NCI-H345 treated with DMSO at 0.1 percent for 48 hours (cell line): ENCODE results near the gene PRUNE2.

Experiments used
- DNase-seq: peaks from one replicate; lab custom pipeline; 2025; ENCODE audit not compliant: unreplicated experiment; lab: John Stamatoyannopoulos, UW

The PRUNE2 gene

DNA sequence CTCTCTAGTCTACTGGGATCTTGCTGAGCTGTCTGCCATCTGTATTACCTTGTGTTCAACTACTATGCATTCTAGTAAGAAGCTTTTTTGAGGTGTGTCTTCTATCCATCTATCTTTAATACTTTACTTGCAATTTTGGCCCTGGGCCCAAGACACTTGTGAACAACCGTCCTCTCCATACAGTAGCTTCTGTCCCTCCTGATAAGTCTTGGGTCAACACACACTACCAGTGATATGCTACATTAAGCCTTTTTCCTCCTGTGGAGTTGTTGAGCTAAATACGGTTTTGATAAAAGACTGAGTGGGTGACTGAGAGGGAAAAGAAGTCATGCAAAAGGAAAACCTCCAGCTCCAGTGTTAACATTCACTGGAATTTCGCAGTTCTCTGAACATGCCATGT lies 275.0 kb downstream of the PRUNE2 start:
- no peak for DNase-seq

DNA sequence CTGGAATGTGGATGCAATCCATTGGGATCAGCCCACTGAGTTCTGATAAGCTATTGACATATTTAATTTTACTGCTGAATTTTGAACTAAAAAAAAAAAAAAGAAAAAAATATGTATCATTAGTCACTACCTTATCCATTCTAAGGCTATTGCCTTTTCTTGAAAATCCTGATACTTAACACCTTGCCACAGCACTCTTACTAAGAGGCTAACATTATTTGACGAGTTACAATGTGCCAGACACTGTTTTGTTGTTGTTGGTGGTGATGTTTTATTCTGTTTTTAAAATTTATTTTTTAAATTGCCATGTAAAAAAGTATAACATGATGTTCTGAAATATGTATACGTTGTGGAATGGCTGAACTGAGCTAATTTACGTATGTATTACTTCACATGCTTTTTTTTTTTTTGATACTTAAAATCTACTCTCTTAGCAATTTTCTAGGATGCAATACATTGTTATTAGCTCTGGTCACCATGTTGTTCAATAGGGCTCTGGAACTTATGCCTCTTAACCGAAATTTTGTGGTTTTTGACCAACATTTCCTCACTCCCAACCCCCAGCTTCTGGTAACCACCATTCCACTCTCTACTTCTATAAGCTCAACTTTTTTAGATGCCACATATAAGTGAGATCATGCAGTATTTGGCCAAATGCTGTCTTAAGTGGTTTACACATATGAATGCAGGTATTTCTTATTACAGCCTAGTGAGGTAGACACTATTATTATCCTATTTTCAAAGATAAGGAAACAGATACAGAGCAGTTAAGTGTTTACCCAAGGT lies 276.5 kb downstream of the PRUNE2 start:
- no peak for DNase-seq

DNA sequence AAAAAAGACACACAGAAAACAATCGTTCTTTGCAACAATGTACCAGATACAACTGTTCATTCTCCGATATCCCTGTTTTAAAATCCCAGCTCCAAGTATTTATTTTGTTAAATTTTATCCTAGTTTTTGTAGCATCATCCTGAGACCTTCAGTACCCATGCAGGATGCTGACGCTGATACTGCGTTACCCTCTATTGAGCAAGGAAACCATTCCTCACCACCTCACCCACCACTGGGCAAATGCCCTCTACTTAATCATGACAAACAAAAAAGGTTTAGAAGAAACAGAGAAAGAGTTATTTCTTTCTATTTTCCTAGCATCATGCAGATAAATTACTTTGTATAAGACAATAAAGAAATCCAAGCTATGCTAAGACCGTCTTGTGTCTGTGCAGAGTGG lies 277.8 kb downstream of the PRUNE2 start:
- DNase-seq: no peak

DNA sequence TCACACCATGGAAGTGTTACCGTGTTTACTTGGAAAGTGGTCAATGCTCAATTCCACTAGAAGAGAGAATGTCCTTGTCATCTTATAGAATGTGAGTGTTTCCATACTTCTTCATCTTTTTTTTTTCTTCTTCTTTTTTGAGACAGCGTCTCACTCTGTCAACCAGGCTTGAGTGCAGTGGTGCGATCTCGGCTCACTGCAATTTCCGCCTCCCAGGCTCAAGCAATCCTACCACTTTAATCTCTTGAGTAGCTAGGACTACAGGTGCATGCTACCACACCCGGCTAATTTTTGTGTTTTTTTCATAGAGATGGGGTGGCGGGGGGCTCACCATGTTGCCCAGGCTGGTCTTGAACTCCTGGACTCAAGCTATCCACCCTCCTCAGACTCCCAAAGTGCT lies 278.9 kb downstream of the PRUNE2 start:
- DNase-seq: no peak

DNA sequence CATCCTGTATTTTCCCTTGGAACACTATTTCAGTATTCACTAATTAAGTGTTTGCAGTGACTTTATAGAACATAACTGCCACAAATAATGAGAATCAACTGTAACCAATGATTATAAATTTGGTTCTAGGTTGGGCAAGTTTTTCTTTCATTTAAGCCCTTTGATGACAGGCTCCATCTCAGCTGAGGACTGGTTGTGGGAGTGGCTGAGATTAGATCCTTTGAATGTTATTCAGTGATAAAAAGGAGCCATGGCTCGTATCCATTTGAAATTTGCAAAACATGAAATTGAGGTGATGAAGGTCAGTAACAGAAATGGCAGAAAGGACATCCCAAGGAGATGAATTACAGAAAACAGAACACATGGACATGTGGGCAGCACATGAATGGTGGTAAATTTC lies 279.8 kb downstream of the PRUNE2 start:
- DNase-seq: no peak

DNA sequence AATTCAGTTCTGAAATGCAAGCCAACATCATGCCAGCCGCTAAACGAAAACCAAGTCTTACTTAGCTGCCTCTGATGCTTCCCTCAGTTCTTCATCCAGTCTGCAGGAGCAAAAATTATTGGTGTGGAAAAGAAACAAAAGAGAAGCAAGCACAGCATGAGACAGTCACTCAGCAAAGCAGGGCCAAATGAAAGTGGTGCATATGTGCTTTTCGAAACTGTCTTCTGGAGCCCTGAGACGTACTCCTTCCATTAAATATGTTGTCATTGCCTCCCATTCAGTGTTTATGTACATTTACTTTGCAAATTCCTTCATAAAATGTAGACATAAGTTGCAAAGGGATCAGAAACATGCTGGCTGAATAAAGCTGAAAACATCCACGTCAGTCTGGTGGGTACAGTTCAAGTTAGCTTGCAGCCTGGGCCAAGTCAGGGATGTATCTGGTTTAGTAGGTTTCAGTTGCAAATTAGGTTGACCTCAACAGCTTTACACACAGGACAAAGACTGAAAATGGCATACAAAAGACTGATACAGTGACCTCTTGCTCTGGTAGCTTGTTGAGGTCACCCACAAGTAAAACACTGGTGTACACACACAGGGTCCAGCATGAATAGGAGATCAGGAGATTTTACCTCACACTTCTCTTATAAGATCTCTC lies 281.4 kb downstream of the PRUNE2 start:
- no peak for DNase-seq

DNA sequence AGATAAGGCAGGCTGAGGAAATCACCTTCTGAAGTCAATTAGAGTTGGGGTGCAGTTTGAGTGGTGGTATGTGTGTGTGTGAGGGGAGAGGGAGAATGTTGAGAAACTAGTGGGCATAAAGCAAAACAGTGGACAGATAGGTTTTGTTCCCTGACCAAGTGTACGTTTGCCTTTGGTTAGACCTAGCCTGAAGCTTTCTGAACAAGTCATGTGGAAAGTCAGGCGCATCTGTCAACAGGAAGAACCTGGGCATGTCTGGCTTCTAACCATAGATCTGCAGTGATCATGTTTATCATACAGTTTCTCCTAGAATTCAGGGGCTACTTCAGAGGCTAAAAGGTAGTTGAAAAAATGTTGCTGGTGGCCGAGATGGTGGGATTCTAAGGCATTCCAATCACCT lies 284.9 kb downstream of the PRUNE2 start:
- DNase-seq: no peak

DNA sequence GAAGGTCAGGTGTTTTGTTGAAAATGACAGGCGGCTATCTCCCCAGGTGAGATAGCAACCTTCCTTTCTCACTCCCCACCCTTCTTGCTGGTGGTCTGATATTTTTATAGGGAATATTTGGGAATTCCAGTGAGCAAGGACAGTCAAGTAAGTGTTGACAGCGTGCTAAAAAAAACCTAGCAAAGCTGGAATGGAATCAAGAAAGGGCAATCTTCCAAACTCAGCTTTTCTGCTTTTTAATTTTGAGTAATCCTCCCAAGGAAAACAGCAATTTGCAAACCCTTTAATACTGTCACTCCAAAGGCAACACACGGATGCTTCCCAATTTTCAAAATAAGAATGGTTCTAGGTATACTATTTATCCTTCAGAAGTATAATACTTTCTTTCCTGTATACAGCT lies 285.3 kb downstream of the PRUNE2 start:
- no peak for DNase-seq

DNA sequence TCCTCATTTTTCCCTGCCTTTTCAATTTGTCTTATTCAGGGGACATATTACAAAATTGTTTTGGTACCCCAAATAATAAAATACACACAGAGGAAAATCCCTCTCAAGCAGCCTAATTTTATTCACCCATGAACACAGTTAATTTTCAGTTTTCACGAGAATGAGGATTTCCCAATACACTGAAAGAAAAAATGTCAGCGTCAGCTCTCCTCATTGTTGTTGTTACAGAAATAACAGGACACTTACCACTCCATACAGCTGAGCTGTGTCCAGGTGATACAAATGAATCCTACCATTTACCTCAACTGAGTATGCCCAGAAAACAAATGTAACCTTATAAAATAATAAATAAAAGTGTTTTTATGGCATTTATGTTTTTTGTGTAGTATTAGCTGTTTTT lies 286.3 kb downstream of the PRUNE2 start:
- no peak for DNase-seq

DNA sequence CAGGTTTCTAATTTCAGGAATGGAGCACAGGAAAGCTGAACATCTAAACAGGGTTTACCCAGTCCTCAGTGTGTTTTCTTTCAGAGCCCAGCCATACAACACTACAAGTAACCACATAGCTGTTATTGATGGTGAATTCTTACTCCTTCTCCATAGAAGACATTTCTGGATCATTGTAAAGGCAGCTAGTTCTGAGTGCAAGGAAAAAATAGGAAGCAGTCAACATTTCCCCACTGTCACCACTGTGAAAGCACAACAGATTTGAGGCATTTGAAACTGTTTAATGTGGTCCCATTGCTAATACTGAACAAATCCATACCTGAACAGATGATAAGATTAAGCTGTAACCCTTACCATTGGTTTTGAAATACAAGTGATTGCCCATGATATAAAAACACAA lies 286.7 kb downstream of the PRUNE2 start:
- DNase-seq: no peak

DNA sequence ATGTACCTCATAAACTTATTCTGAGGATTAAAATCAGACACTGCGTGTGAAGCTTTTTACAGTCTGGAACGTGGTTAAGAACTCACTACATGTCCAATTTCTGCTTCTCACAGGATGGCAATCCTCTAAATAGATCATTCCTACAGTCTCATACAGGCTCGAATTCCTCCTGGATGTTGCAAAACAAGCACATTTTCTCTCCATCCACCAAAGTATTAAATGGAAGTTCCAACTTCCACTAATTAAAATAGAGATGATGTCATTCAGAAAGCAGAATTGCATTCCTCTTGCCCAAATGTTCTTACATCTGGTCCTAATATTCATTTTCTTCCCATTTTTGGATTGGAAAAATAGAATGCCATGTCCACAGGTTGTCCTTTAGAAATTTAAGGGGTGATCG lies 287.2 kb downstream of the PRUNE2 start:
- DNase-seq: no peak

DNA sequence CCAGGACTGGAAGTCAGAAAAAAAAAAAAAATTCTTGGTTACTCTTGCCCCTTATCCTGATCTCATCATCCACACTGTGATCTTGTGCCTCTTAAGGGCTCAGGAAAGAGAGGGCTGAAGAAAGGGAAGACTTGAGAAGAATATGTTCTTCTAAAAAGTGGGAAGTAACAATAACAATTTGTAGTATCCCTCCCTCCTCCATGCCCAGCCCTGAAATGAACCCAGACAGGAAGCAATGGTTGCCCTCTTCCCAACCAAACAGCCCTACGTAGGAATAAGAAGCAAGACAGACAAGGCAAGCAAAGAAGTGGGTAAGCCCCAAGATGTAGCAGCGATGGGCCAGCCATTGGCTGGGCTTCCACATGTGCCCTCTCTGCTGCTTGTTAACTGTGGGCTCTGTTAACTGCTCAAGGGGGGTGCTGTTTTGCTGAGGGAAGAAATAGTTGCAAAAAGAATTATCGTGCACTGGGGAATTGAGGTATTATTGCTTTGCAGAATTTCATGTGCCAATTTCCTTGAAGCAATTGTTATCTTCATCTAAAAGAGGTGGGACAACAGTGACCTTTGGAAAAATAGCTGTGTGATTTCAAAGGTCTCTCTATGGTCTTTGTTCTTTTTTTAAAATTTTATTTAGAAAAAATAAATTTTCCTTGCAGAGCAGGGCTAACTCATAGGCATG lies 288.3 kb downstream of the PRUNE2 start:
- DNase-seq: no peak

DNA sequence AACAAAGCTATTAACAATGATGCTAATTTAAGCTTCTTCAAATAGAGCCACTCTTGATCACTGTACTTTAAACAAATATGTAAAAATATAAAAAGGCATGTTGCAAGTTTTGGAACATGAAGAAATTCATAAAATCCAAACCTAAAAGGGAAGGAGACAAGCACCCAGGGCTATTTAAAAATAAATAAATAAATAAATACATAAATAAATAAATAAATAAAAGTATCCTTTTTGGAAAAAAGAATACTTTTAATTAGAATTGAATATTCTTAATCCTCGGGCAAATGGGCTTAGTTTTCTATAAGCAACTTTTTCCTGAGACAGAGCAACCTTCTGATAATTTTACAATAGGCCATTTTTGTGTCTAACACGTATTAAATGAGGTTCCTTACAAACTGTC lies 289.1 kb downstream of the PRUNE2 start:
- DNase-seq: no peak

DNA sequence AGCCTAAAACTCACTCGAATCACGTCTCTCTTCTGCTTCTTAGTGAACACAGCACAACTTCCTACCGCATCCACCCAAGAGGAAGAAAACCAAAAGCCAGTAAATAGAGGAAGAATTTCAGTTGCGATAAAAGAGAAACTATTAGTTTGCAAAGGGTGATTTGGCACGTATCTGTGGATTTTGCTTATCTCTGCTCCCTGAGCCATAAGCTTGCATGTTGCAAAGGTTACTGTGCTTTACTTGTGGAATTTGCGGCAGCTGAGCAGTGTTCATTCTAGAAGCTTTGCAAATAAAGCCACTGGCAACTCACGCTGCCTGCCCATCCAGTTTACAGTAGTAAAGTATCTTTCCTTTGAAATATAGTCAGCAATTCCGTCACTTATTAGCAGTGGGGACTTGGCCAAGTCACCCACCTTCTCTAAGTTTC lies 290.7 kb downstream of the PRUNE2 start:
- DNase-seq: no peak

DNA sequence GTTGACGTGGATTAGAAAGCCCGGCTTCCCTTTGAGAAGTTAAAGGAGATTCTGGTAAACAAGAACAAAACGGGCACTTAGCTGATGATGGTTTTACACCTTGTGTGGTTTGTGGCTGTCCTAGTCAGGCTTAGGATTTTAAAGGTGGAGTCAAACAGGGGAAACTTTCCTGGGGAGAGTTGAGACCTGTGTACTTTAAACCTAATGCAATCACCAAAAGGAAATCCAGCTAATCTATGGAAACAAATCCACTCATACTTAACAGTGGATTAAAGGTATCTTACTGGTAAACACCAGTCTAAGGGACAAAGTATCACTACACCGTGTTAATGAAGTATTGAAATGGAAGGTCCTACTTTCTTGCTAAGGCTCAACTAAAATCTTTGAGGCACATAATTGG lies 291.9 kb downstream of the PRUNE2 start:
- DNase-seq: no peak

DNA sequence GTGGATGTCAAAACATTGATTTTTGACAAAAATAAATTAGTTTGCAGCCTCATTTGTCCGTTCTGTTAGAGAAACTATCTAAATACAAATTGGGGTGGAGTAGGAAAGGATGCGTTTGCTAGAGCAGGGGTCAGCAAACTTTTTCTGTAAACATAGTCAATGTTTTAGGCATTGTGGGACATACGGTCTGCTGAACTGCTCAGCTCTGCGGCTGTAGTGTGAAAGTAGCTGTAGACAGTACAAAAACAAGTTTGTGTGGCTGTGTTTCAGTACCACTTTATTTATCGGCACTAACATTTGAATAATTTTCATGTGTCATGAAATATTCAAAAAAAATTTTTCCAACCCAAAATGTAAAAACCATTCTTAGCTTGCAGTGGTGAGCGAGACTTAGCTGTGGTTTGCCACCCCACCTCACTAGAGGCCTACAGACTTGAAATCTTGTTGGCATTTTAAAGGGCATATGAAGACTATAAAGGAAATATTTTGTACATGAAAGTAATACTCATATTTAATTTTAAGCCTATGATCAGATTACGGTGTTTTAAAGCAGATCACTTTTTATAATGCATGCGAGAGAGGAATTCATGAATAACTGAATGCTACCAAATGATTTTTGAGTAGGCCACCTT lies 292.6 kb downstream of the PRUNE2 start:
- no peak for DNase-seq

DNA sequence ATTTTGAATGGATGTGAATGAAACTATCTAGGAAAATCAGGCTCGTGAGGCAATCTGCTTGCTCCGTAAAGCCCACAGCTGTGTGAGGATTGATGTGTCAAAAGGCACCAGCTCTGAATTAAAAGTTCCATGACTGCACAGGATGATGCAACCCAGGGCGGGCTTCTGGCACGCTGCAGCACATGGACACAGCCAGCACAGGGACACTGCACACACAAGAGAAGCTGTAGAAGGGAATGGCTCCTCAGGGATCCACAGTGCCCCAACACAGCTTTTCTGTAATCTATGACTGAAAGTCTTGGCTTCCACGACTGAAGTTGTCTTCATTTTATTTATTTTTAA lies 295.9 kb downstream of the PRUNE2 start:
- DNase-seq: no peak

DNA sequence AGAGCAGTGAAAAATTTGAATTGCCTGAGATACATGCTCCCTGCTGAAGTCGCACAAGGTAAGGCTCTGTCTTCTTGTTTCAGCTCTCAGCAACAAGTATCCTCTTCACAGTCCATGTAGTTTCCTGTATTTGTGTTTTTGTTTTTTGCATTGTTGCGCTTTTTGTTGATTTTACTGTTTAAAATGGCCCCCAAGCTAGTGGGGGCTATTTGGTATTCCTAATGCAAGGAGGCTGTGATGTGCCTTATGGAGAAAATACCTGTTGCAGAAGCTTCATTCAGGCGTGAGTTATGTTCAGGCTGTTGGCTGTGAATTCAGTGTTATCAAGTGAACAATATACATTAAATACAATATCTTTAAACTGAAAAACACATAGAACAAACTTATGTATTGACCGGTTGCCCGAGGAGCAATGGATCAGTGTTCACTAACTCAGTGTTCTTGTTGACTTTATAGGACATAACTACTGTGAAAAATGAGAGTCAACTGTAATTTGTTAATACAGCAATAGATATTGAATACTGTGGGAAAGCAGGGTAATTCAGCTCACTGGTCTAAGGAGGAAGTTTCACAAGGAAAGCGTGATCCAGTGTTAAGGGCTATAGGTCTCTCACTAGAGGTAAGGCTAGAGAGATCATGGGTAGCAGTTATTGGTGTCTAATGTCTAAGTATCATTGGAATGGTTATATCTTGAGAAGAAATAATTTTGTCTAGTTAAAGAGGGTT lies 296.5 kb downstream of the PRUNE2 start:
- DNase-seq: no peak

DNA sequence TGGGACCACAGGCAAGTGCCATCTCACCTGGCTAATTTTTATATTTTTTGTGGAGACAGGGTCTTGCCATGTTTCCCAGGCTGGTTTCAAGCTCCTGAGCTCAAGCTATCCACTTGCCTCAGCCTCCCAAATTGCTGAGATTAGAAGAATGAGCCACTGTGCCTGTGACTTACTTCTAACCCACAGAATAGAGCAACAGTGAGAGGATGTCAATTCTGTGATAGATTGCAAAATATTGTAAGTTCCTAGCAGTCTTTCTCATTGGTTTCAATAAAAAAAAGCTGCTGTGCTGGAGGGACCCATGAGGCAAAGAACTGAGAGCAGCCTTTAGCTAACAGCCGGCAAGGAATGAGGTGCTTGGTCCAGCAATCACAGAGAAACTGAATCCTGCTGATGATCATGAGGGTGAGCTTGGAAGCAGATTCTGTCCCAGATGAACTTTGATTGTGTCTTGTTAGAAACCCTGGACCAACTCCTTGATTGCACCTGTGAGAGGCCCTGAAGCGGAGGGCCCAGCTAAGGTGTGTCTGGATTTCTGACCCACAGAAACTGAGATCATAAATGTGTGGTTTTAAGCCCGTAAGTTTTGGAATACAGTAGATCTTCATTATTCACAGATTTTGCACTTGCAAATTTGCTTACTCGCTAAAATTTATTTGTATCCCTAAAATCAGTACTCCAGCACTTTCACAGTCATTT lies 297.2 kb downstream of the PRUNE2 start:
- DNase-seq: no peak

DNA sequence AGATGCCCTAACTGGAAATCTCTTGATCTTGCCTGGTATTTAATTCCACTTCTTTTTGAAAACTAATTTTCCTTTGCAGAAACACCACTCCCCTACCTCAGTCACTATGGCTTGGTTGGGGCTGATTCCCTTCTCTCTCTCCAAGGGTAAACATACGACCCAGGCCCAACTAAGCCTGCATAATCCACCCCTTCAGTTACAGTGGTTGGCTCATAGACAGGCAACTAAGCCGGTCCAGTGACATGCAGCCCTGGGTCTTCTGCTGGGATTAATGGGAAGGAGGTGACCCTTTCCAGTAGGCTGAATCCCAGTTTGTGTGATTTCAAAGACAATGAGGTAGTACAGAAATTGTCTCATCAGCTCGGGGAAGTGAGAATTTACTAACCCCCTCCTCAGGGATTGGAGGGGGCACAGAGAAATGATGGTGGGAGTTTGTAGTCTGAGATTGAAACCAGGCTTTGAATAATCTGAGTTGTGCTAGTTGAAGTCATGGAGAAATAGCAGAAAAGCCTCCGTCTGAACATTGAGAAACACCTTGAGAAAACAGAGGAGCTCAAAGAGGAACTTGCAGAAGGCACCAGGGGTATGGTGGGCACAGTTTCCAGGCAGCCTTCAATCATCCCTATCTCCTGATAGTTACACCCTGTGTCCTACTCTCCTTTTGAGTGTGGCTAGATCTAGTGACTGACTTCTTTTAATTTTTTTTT lies 298.0 kb downstream of the PRUNE2 start:
- no peak for DNase-seq
